ENCODE data around the gene LAMTOR1. TPM values are rescaled to one million over a fixed set of nuclear protein-coding genes. Genes with fewer than 3 reads are reported as not detected.
A peak's percentile ranks its signal among the peaks of the same experiment; 100 is the strongest.

The LAMTOR1 gene
- total RNA-seq, 6 experiments from 2014 or later, result 131 to 170 (median 145) TPM

DNA sequence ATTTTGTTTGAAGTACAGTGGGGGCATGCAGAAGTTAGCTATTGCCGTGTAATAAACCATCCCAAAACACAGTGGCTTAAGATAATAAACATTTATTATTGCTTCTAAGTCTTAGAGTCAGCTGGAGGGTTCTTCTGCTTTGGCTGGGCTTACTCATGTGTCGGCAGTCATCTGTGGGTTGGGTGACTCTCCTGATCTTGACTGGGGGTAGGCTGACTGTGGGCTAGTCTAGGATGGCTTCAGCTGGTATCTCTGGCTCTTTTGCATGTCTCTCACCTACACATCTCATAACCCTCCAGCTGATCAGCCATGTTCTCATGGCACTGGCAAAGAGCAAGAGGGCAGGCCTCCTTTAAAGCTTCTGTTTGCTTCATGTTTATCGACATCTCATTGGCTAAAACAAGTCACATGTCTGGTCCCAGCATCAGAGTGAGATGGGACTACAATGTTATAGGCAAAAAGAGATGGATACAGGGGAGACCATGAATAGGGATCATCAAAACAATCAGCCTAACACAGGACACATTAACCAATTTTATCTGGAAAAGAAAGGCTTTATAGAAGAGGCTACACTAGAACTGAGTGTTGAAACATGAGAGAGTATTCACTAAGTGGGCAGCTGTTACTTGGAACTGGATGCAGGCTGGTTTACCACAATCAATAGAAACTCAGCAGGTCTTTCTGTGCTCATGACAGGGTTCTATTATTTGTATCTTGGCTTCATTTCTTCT is 17.3 kb downstream of the LAMTOR1 start:
- no peak overlapping the region for H3K4me3 Mint-ChIP-seq
- H3K9me3 Mint-ChIP-seq, result no peaks in the 10 kb centered on the region
- DNase-seq, result no peak
- peaks cover 27% of the 10 kb centered on the region for H3K4me1 Mint-ChIP-seq (ENCODE audit: low read depth)
- TF ChIP-seq, protein P1, sequence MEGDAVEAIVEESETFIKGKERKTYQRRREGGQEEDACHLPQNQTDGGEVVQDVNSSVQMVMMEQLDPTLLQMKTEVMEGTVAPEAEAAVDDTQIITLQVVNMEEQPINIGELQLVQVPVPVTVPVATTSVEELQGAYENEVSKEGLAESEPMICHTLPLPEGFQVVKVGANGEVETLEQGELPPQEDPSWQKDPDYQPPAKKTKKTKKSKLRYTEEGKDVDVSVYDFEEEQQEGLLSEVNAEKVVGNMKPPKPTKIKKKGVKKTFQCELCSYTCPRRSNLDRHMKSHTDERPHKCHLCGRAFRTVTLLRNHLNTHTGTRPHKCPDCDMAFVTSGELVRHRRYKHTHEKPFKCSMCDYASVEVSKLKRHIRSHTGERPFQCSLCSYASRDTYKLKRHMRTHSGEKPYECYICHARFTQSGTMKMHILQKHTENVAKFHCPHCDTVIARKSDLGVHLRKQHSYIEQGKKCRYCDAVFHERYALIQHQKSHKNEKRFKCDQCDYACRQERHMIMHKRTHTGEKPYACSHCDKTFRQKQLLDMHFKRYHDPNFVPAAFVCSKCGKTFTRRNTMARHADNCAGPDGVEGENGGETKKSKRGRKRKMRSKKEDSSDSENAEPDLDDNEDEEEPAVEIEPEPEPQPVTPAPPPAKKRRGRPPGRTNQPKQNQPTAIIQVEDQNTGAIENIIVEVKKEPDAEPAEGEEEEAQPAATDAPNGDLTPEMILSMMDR (IDR thresholded peaks at IDR 0.05), result no peak
- peaks cover 2% of the 10 kb centered on the region for H3K27me3 Mint-ChIP-seq (ENCODE audit: insufficient read depth)
- H3K27ac Mint-ChIP-seq, result no peak overlapping the region; the same call in 1 of the 2 replicates
- H3K36me3 Mint-ChIP-seq (ENCODE audit: low read depth), result peaks cover 5% of the 10 kb centered on the region

DNA sequence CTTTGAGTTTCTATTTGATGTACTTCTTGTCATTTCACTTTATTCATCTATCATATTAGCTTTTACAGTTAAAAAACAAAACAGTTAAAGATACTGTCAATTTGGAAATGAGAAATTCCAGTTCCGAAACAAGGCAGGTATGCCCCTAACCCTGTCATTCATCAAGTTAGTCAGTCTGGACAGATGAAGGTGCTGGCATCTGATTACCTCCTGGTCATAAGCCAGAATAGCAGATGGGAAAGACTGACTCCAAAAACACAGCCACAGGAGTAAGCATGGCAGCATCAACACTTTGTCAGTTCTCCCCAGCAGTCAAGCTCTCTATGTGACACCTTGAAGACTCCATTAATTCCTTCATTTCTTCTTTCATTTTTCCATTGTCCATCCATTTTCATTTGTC is 18.1 kb downstream of the LAMTOR1 start:
- Mint-ChIP-seq H3K27me3 (ENCODE audit: insufficient read depth) (peaks cover 3% of the 10 kb centered on the region), H3K36me3 (ENCODE audit: low read depth) (peaks cover 6% of the 10 kb centered on the region), H3K4me3 (no peak overlapping the region), H3K4me1 (ENCODE audit: low read depth) (peaks cover 30% of the 10 kb centered on the region), H3K9me3 (no peaks in the 10 kb centered on the region), H3K27ac (no peak overlapping the region)
- DNase-seq, result no peak
- TF ChIP-seq, protein P1 (IDR thresholded peaks at IDR 0.05), result no peak

DNA sequence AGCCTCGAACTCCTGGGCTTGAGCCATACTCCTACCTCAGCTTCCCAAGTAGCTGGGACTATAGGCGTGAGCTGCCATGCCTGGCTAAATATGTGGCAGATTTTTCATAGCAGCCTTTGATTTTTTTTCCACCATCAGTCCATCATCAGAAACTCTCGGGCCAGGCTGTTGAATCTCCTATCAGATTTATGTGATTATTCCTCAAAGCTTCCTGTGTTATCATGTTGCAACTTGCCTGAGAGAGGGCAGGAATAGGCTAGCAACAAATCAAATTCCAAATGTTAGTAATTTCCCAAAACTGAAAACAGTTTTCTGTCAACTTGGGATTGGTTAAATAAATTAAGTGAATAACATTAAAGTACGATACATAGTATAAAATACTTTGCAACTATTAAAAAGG is 19.0 kb downstream of the LAMTOR1 start:
- H3K36me3 Mint-ChIP-seq (ENCODE audit: low read depth), result peaks cover 8% of the 10 kb centered on the region
- H3K9me3 Mint-ChIP-seq, result no peaks in the 10 kb centered on the region
- peaks cover 4% of the 10 kb centered on the region for H3K27me3 Mint-ChIP-seq (ENCODE audit: insufficient read depth)
- no peak for DNase-seq
- TF ChIP-seq, protein P1 (IDR thresholded peaks at IDR 0.05), result no peak
- H3K27ac Mint-ChIP-seq, result no peak overlapping the region
- H3K4me1 Mint-ChIP-seq (ENCODE audit: low read depth), result peaks cover 30% of the 10 kb centered on the region
- H3K4me3 Mint-ChIP-seq, result no peak overlapping the region

DNA sequence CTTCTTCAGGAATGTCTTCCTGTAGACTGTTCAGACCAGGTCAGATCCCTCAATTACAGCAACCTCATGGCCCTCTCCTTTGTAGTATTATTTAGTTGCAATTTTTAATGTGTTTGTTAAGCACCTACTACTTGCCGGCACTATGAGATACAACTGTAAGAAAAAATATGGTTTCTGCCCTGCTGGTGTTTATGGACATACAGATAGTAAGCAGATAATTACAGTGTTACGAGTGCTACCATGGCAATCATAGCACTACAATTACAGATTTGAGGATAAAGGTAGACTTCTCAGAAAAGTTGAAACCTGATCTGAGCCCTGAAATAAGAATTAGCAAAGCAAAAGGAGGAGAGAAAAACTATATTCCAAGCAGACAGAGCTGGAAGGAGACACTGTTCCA is 19.7 kb downstream of the LAMTOR1 start:
- peaks cover 36% of the 10 kb centered on the region for H3K4me1 Mint-ChIP-seq (ENCODE audit: low read depth)
- H3K36me3 Mint-ChIP-seq (ENCODE audit: low read depth), result peaks cover 8% of the 10 kb centered on the region
- DNase-seq, result no peak
- H3K27ac Mint-ChIP-seq, result no peak overlapping the region
- H3K4me3 Mint-ChIP-seq, result no peak overlapping the region
- peaks cover 4% of the 10 kb centered on the region for H3K27me3 Mint-ChIP-seq (ENCODE audit: insufficient read depth)
- TF ChIP-seq, protein P1 (IDR thresholded peaks at IDR 0.05), result no peak
- H3K9me3 Mint-ChIP-seq, result no peaks in the 10 kb centered on the region

DNA sequence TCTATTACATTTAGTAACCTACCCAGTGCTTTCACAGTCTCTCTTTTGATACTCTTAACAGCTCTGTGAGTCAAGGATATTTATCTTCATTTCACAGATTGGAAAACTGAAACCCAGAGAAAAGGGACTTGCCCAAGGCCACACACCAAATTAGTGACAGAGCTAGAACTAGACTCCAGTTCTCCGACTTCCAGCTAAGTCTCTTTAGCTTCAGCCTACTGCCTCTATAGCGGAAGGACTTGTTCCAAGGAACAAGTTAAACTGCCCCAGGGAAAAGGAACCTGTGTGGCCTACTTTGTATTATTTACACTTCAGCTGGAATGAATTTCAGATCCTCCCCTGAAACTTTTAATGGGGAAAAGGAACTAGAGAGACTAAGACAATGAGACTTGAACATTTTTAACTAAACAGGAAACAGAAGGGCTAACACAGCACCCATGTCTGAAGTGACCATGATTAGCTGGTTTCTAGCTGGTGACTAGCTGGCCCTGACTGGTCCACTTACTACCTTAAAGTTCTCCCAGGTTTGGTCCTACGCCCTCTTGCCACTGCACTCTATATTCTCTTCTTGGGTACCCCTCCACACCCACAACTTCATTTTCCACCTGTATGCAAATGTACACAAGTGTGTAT is 21.2 kb downstream of the LAMTOR1 start:
- Mint-ChIP-seq H3K27me3 (ENCODE audit: insufficient read depth) (peaks cover 4% of the 10 kb centered on the region), H3K4me1 (ENCODE audit: low read depth) (peaks cover 50% of the 10 kb centered on the region), H3K27ac (peak overlapping the region; percentile 97), H3K4me3 (peak overlapping the region; percentile 89), H3K36me3 (ENCODE audit: low read depth) (peaks cover 13% of the 10 kb centered on the region), H3K9me3 (no peaks in the 10 kb centered on the region)
- DNase-seq, result no peak
- TF ChIP-seq, protein P1 (IDR thresholded peaks at IDR 0.05), result no peak

Data from HFFc6 (cell line).